ENCODE measurements around the gene LRRC8C.

GRCh38 chr1:89732643-89733222 is 99.8 kb downstream of the LRRC8C start:
- TF ChIP-seq EZH2phosphoT487 (IDR thresholded peaks at IDR 0.05; ENCODE audit: insufficient read depth, low read depth) = no peak
- no peak for TF ChIP-seq EZH2 (IDR thresholded peaks at IDR 0.05; ENCODE audit: insufficient read depth, poor library complexity, severe bottlenecking)
